HUDEP-2 (cell line): Measurements from ENCODE around the gene DOCK9.
A peak's percentile ranks its signal among the peaks of the same experiment; 100 is the strongest.

Experiments
- DNase-seq, 76 experiments: peaks; one replicate each; lab custom pipeline; 2025; ENCODE audit not compliant: unreplicated experiment in 76 of 76; lab: John Stamatoyannopoulos, UW

Gene DOCK9

GRCh38 chr13:98979012-98979660 lies 1.3 kb upstream of the DOCK9 start:
- DNase-seq, result no peak

- no peak for DNase-seq
Measured at GRCh38 chr13:98978280-98978679, 416 bp upstream of the DOCK9 start.

- DNase-seq, result no peak
Measured at GRCh38 chr13:98976941-98977340, 923 bp downstream of the DOCK9 start.

- DNase-seq, result no peak
Measured at GRCh38 chr13:98976338-98976737, 1.5 kb downstream of the DOCK9 start.

GRCh38 chr13:98975822-98976261 lies 2.0 kb downstream of the DOCK9 start:
- DNase-seq, result peak in 53 of 76 experiments; percentile 6 to 67 (median 26)

DNA sequence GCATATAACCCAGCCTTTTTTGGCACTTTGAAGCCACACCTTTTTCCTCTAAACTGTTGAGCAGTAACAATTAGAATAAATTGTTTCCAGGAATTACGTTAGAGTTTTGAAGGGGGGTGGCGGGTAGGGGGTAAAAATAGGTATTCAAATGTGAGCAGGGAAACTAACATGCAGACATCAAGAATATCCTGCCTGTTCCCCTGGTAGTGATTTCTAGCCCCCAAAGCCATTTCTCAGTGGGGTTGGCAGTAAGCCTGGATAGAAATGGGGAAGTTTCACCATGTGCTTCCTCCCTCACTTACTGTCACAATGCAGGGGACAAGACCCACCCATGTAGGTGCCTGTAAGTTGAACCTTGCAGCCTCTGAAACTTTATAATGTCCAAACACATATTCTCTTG lies 3.8 kb downstream of the DOCK9 start:
- DNase-seq, result peak in 14 of 76 experiments; percentile 4 to 53 (median 12)

GRCh38 chr13:98972627-98973026 lies 5.2 kb downstream of the DOCK9 start:
- DNase-seq, result no peak

- no peak for DNase-seq
Measured at GRCh38 chr13:98972059-98972458, 5.8 kb downstream of the DOCK9 start.

DNA sequence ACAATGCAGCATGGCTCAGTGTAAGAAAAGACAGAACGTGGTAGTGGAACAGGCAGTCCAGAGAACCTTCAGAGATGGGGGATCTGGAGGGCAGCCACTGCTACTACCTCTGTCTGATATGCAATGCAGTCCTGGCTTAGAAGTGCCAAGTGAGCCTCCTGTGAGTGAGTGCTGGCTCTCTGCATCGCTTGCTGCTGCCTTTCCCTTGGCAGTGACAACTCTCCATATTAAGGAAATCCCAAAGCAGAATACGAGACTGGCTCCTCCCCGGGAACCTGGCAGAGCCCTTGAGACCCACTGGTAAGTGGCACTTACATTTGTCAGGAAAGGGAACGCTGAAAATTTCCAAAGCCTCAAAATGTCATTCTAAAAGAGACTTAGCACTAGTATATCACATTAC lies 7.5 kb downstream of the DOCK9 start:
- no peak for DNase-seq

DNA sequence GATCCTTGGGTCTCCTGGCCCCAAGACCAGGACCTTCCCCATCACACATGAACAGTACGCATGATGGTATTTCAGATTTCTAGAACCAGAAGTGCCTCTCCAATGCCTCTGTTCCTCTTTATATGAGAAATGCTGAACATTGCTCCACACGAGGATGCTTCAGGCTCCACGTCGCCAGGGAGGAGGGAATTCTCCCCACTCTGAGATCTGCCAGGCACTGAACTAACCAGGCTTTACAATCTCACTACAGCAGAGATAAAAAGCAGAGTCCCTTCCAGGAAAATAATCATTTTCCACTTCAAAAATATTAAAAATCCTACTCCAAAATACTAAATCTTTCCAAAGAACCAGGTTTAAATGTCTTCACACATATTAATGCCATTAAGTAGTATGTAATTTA lies 10.4 kb downstream of the DOCK9 start:
- DNase-seq, result no peak

DNA sequence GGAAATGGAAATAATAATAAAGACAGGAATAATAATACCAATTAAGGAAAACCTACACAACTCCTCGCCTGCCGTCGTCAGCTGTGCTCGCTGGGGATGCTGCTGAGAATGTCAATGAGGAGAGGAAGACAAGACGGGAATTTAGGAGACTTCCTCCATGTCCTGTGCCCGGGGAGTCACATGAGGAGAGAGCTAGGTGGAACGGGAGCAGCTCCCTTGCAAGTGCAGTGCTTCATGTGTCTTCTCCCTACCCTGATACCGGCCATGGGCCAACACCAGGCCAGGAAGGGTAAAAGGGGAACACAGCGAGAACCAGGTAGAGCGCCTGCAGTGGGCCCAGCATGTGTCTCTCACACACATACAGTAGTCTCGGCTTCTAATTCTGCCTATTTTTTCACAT lies 11.8 kb downstream of the DOCK9 start:
- DNase-seq, result no peak

DNA sequence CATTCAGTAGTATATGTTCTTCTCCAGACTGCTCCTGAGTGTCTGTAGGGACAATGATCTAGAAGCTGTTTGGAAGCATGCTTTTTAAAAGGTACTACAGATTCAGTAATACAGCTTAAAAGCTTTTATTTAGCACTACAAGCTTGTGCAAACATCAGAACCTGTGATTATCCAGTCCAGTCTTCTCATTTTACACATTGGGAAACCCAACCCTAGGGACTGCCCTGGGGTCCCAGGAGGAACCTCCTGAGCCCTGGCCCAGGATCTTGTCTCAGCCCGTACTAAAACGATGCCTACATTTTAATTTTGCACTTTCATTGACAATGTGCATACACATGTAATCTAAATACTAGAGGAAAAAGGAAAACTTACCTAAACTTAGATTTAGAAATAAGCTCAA lies 12.5 kb downstream of the DOCK9 start:
- DNase-seq, result no peak

DNA sequence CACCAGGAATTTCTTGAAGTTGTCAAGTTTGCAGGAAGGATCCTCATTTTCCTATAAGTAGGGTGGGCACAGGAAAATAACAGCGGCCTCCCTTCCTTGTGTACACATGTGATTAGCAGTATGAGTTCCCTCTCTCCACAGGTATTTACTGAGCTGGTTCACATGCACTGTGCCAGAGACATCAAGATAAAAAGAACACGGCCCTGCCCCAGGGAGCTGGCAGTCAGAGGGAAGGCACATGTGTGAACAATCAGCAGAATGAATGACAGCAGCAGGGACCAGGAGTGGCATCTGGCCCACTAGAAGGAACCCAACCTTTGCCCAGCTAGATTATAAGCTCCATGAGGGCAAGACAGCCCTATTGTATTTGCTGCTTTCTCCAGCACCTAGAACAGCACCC lies 13.9 kb downstream of the DOCK9 start:
- DNase-seq, result peak in 4 of 76 experiments; percentile 3 to 12 (median 6)

- no peak for DNase-seq
Measured at GRCh38 chr13:98962901-98963590, 14.8 kb downstream of the DOCK9 start.

- peak in 6 of 76 experiments; percentile 3 to 14 (median 6) for DNase-seq
Measured at GRCh38 chr13:98961503-98962105, 16.3 kb downstream of the DOCK9 start.

GRCh38 chr13:98960606-98961502 lies 17.0 kb downstream of the DOCK9 start:
- DNase-seq, result no peak

- no peak for DNase-seq
Measured at GRCh38 chr13:98959786-98960605, 17.9 kb downstream of the DOCK9 start.

DNA sequence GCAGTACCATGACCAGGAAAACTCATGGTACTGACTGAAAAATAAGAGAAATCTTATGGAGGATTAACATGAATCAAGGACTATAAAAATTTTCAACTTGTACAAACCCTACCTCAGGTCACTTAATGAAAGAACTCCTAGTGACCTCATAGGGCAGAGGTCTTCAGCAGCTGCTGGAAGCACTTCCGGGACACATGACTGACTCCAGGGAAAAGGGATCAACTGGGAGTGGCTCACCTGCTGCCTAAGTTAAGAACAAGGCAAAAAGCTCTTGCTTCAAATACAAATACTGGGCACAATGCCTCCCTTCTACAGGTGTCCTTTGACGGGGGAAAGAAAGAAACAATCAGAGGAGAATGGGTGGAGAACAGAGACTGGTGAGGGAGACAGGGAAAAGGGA lies 18.6 kb downstream of the DOCK9 start:
- no peak for DNase-seq

DNA sequence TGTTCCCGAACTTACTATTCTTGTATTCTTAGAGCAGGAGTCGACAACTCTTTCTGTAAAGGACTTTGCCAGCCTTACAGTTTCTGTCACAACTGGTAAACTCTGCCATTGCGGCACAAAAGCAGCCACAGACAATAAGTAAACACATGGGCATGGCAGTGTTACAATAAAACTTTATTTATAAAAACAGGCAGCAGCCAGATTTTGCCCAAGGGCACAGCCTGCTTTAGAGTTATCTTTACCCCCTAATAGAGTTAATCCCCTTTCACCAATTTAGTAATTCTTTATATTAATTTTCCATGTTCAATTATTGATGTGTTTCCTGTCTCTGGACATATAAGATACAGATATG lies 19.4 kb downstream of the DOCK9 start:
- no peak for DNase-seq

- DNase-seq, result no peak
Measured at GRCh38 chr13:98957731-98958442, 20.0 kb downstream of the DOCK9 start.
